Kidney glomerular epithelial cell (primary cell): Measurements from ENCODE around the gene NF1.
A peak's percentile ranks its signal among the peaks of the same experiment; 100 is the strongest.
"Not testable (repeated sequence)": the region's sequence is repeated elsewhere in the genome, so short reads cannot be mapped to it uniquely, and the experiment has no call there.

Source experiments
- DNase-seq: peaks from one replicate; lab custom pipeline; 2025; lab: John Stamatoyannopoulos, UW

Gene NF1

DNA sequence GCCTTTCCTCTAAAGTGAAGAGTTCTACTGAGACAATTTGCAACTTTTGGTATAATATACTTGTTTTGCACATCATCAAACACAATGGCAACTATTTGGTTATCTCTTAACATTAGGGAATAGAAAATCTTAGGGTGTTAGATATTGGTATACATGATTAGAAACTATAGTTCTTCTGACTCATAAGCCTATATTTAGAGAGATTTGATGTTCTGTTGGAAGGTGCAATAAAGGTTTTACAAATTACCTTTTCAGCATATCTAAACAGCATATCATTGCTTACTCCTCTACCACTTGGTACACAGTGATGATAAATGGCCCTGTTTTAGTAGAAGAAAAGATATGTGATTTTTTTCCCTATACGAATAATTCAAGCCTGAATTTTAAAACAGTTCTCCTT lies 212.9 kb downstream of the NF1 start:
- no peak for DNase-seq

DNA sequence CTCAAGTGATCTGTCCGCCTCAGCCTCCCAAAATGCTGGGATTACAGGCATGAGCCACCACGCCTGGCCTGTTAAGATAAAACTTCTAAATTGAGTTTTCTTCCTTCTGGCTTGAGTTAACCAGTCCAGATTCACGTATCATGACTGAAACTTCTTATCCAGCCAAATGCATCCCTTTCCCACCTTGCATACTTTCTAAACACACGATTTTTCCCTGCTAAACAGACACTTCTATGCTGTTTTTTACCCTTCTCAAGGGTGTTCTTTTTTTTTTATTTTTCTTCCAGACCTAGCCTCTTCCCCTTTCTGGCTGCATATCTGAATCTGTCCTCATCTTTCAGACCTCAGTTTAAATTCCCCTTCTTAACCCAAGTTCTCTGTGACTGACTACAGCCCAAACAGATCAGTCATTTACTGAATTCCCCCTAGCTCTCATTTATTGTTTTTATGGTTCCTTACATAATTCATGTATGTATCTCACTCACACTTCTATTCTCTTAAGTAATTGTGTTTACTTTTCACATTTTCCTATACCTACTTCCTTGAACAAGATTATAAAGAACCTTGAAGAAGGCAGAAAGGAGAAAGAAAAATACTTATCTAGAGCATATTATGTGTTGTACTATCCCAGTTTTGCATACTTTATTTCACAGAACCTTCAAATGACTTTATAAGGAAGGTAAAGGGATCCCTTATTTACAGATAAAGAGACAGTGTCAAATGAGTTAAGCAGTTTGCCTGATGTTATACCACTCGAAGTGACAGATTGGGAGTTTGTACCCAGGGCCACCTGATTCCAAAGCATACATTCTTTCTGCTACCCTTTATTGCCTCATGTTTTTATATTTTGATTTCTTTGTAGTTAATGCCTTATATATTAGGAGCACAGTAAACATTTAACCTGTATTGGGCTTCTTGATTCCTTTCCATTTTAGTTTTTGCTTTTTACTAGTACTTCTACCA lies 213.9 kb downstream of the NF1 start:
- DNase-seq, result no peak

DNA sequence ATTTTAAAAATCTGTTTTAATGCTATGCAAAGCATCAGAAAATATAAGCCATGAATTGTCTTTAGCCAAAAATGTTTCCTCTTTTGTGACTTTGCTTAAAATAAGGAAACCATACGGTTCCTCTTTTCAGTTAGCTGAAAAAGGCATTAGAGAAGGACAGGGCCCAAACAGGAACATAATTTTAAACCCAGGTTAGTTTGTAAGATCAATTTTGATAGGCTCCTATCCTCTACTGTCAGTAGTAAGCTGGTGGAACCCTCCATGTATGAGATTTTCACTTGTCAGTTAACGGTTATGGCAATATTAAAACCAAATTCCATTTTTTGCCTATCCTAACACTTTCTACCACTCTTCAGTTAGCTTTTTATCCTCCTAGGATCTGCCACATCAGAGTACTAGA lies 214.8 kb downstream of the NF1 start:
- DNase-seq, result no peak

DNA sequence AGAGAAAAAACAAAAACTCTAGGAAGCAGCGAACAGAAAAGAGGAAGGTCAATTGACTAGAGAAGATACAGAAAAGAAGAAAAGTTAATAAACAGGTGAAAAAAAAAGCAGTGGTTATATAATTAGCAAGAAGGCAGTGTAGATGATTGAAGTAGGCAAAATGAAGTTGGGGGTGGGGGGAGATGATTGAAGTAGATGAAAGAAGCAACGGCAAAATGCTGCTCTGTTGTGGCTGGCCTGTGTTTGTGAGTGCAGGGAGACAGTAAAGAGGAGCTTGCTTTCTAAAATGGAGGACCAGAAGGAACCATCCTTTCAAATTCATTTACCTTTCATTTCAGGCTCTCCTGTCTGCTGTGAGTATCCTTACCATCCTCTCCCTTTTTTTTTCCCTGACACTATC lies 215.5 kb downstream of the NF1 start:
- no peak for DNase-seq

DNA sequence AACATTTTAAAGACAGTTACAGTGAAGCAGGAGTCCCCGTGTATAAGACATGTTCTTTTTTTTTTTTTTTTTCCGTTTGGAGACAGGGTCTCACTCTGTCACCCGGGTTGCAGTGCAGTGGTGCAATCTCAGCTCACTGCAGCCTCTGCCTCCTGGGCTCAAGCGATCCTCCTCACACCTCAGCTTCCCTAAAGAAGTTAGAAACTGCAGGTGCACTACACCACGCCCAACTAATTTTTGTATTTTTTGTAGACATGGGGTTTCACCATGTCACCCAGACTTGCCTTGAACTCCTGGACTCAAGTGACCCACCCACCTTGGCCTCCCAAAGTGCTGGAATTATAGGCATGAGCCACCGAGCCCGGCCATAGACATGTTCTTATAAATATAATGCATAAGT lies 216.1 kb downstream of the NF1 start:
- no peak for DNase-seq

DNA sequence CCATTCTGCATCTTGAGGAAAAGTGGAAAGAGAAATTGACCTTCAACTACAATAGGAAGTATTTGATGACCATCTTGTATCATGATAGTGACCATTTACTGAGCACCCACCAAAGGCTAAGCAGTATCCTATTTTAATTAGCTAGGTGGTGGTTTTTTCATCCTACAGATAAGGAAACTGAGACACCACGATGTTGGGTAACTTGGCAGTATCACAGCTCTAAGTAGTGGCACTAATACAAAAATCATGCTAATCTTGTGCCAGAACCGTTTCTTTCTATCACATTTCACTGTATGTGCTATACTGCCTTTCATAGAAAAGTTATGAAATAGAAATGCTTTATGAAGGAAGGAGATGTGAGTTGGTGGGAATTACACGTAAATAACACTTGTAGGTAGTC lies 216.7 kb downstream of the NF1 start:
- no peak for DNase-seq

DNA sequence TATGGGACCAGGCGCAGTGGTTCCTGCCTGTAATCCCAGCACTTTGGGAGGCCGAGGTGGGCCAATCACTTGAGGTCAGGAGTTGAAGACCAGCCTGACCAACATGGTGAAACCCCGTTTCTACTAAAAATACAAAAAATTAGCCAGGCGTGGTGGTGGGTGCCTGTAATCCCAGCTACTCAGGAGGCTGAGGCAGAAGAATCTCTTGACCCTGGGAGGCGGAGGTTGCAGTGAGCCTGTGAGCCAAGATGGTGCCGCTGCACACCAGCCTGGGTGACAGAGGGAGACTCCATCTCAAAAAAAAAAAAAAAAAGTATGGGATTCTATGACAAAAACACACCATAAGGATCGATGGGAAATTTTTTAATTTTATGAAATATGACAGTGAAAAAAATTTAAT lies 217.4 kb downstream of the NF1 start:
- not testable (repeated sequence) for DNase-seq

DNA sequence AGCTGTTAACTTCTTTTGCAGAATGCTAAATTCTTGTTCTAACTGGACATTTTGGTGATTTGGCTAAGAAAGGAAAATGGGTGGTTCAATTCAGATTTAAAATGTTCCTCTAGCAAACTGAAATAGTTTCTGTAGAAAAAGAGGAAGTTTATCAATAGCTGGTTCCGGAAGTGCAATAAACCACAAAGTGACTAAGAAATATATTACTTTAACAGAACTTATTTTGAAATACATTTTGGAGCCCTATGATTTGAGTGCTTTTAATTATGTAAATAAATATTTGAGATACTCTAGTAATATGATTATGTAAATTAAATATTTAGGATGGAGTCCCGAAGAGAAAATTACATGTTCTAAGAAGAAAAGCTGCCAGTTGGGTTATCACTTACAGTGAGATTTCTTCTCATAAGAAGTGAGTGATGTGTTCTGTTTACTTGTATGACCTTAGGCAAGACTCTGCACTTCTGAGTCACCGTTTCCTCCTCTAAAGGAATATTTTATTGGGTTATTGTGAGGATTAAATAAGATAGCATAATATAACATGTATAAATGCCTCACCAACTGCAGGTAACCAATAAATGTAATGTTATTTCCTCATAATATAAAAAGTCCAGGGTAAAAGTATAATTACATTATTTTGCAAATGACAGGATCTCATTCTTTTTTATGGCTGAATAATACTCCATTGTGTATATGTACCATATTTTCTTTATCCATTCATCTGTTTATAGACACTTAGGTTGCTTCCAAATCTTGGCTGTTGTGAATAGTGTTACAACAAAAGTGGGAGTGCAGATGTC lies 219.4 kb downstream of the NF1 start, which contains the start of gene EVI2B:
TSS of gene EVI2B (minus strand) at position 73 of the 800 bp plus-strand sequence. CDS start 8,445 bp downstream, outside the sequence.
- DNase-seq, result no peak

DNA sequence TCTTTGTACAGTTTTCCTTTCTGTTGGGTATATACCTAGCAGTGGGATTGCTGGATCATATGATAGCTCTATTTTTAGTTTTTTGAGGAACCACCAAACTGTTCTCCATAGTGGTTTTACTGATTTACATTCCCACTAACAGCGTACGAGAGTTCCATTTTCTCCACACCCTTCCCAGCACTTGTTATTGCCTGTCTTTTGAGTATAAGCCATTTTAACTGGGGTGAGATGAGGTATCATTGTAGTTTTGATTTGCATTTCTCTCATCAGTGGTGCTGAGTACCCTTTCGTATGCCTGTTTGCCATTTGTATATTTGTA lies 220.0 kb downstream of the NF1 start:
- DNase-seq, result no peak

DNA sequence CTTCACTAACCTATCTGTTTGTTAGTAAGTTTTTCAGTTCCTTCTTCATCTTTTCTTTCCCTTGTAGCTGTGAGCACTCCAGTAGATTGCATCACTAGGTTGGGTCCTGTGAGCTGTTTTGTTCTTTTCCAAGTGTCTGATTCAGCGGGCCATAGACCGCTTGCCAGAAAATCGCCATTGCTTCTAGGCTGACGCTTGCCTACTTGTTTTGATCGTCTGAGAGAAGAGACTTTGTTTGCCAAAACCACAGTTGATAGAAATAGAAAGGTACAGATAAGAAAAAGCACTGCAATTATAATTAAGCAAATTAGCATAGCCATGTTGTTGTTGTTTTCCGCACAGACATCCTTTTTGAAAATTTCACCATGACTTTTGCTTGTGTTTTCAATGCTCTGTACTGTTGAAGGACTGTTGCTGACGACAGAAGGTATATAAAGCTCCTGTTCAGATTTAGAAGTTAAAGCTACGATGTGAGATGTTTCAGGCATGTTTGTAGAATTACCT lies 223.6 kb downstream of the NF1 start:
- DNase-seq, result no peak

DNA sequence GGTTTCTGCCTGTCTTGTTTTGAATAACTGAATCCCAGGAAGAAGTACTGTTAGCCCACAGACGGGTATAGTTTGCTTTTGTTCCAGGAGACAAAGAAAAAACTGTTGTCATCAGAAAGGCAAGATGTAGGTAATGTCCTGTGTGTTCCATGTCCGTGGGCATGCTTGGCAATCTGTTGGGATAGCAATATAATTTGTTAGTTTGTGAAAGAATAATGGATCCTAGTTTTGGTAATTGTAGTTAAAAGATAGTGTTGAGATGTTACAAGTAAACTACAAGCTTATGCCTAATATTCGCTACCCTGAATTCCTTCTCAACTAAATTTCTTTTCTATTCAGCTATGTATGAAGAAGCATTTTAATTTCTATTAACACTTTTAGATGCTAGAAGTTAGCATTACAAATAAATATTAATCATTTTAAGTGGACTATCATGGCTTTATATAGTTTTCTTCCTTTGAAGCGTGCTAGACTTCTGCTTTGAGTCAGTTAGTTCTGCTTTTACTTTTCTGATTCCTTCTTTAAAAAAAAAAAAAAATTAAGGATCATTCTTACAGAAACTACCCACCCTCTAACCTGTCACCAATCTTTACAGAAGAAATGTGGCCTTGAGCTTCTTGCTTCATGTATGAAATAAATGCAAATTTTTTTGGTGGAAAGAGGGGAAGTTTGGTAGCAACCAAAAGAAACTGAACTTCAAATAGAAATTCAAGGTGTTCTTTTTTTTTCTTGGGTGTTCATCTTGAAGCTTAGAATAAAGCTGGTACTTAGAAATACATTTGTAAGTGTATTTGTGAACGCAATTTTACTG lies 224.3 kb downstream of the NF1 start:
- no peak for DNase-seq

DNA sequence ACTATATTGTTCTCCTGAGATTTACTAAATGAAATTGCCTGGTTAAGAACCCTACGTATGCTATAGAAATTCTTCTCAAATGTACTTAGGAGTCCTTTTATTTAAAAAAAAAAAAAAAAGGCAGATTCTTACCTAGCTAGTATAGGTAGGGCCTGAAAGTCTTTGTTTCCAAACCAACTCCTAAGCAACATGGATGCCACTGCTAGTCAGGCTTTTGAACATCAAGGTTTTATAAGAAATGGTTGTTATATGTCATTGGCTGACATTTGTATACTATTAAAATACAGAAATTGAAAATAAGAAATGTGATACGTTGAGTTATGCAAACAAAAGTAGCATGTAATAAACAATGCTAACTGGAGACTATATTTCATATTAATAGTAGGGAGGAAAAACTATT lies 225.5 kb downstream of the NF1 start:
- DNase-seq, result no peak

DNA sequence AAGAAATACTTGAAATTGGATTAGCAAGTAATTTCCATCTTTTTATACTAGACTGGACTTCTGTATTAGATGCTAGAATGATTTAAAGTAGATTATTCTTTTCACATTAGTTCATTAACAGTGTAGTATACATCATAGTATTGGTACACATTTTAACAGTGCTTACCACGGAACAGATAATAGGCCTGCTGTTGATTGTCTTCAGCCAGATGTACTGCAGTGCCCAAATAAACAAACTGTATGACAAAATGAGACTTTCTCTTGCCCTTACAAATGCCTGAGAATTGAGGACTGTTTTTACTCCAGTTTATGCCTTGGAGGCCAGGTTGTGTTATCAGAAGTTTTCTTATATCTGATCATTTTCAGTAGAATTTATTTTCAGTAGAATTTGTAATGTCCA lies 226.0 kb downstream of the NF1 start:
- no peak for DNase-seq

DNA sequence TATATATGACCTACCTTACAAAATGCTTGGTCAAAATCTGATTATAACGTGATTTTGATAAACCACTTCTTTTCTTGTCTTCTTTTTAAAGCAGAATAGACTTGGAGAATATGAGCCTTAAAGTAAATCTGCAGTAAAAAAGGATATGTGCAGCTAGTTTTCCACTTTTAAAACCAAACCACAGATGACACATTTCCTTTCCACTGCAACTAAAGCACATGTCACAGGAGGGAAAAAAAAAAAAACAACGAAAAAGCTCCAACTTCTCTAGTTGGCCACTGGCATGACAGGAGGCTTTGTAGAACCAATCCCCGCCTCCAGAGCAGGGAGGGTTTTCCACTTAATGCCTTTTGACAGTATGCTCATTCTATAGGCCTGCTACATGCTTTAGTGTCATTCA lies 226.7 kb downstream of the NF1 start, which contains the start of gene EVI2A:
TSS of gene EVI2A (minus strand) at position 142 of the 400 bp plus-strand sequence. CDS start 2,609 bp downstream, outside the sequence.
- no peak for DNase-seq

DNA sequence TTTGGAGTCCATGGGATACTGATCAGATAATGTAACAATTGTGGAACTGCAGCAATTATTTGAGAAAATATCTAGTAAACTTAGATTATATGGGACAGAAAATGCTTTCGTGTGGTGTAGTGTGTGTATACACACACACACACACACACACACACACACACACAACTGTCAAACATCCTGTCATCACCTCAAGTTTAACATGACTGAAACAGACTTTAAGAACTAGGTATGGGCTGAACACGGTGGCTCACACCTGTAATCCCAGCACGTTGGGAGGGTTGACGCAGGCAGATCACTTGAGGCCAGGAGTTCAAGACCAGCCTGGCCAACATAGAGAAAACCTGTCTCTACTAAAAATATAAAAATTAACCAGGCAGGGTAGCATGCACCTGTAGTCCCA lies 227.2 kb downstream of the NF1 start:
- DNase-seq, result no peak

DNA sequence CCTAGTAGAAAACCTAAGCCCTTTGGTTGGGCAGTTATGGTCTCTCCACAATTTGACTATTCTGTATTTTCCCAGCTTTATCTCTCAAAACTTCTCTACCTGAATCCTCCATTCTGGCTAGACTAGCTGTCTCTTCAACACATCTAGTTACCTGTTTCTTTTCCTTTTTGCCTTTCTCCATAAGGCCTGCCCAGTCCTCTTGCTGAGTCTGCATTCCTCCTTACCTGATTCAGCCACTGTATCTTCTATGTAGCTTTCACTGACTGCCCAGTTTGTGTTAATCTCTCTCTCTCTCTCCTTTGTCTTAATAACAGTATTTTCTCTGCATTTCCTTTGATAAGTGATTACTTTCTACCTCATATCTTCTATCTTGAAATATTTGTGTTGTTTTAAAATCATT lies 228.8 kb downstream of the NF1 start:
- no peak for DNase-seq

DNA sequence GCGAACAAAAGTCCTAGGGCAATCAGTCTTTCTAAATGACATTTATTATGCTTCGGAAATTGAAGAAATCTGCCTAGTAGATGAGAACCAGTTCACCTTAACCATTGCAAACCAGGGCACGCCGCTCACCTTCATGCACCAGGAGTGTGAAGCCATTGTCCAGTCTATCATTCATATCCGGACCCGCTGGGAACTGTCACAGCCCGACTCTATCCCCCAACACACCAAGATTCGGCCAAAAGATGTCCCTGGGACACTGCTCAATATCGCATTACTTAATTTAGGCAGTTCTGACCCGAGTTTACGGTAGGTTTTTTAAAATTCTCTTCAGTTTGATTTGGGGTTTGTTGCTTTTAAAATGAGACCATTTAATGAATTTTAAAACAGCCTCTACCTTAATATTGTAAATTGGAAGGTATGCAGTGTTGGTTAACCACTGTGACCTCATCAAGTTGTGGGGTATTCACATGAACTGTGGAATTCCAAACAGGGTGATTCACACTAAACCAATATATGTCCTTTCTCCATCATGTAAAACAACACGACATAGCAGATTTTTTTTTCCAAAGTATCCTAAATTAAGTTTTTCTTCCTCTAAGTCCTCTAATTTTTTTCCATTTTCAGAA lies 232.9 kb downstream of the NF1 start:
- peak; percentile 76 for DNase-seq

DNA sequence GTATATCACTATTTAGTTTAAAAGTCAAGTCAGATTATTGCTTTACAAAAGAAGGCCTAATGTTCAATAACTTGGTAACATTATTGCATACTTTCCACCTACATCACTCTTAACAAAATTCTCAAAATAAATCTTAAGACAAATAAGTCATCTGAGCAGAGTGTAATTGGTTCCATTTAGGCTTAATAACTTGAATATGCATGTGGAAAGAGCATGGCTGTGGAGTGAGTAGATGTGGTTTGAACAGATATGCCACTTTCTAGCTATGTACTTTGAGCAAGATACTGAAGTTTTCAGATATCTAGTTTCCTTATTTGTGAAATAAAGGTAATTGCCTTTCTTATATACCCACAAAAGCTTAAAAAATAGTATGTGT lies 233.4 kb downstream of the NF1 start:
- DNase-seq, result no peak

DNA sequence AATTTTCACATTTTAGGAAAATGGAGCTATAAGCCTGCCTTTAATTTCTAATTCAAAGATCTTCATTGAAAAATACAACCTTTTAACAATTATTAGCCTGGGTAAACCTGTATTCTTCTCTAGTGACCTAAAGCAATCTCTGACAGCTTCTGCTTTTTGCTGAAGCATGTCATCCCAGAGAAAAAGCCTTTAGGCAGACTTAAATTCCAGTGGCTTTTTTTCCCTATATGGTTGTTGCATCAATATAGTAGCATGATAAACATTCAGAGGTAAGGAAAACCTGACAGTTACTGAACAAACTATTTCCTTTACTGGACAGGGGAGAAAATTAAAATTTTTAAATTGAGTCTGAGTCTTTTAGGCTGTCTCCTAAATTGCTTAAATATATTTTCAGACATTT lies 234.4 kb downstream of the NF1 start:
- no peak for DNase-seq

DNA sequence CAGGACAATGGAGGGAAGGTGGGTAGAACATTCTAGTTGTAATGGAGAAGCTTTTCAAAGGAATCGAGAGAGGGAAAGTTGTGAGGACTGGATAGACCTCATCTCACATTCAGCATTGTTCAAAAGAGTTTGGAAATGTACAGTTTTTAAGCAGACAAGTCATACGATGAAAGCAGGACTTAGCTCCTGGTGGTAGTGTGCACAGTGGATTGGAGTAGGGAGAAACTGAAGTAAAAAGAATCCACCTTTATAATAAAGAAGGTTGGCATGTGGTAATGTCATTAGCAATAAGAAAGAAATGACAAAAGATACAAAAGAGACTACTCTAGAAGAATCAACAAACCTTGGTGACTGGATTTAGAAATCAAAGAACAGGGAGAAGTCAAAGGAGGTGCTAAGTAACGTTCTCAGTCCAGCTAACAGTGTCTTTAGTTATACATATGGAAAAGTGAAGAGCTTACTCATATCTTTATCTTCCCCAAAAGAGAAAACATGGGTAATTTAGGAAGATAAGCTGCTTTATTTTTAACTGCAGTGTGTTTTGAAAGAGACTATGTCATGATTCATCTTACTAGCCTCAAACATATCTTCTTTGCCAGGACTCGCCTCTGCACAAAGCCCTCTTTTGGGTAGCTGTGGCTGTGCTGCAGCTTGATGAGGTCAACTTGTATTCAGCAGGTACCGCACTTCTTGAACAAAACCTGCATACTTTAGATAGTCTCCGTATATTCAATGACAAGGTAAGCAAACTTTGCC lies 245.3 kb downstream of the NF1 start:
- DNase-seq, result no peak
